A673 (cell line): ENCODE data around the gene INAVA.

Source experiments
- EZH2 ChIP-seq: fragments of 200-600 bp; sonication (generic); IDR thresholded peaks from 2 replicates; pipeline ENCODE4 v1.6.1; 2017; ENCODE audit warnings: borderline replicate concordance, low read depth, mild to moderate bottlenecking, mixed read lengths, antibody characterized with exemption, low read length; ENCODE audit not compliant: poor library complexity, severe bottlenecking
- TF ChIP-seq, protein P1 (sequence below): fragments of 300-800, 200-600 bp; sonication (generic); conservative IDR thresholded peaks from 2 replicates; pipeline ENCODE4 v1.5.1; 2017; ENCODE audit warnings: low read depth, mild to moderate bottlenecking, antibody characterized with exemption, low read length, moderate library complexity, mixed read lengths

DNA sequence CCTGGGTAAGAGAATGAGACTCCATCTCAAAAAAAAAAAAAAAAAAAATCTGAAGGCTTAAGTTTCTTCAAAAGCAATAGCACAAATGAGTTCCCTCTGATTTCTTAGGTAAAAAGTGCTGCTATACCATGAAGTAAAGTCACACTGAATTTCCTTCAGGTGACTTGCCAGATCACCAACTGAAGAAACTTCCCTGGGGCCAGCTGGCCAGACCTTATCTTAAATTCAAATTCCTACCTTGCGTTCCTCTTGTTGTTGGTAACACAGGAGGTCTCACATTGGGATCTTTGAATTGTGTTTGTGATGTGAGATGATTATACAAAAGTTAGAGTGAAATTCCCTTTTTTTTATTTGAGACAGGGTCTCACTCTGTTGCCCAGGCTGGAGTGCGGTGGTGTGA is 11.8 kb downstream of the INAVA start:
- TF ChIP-seq, protein P1, sequence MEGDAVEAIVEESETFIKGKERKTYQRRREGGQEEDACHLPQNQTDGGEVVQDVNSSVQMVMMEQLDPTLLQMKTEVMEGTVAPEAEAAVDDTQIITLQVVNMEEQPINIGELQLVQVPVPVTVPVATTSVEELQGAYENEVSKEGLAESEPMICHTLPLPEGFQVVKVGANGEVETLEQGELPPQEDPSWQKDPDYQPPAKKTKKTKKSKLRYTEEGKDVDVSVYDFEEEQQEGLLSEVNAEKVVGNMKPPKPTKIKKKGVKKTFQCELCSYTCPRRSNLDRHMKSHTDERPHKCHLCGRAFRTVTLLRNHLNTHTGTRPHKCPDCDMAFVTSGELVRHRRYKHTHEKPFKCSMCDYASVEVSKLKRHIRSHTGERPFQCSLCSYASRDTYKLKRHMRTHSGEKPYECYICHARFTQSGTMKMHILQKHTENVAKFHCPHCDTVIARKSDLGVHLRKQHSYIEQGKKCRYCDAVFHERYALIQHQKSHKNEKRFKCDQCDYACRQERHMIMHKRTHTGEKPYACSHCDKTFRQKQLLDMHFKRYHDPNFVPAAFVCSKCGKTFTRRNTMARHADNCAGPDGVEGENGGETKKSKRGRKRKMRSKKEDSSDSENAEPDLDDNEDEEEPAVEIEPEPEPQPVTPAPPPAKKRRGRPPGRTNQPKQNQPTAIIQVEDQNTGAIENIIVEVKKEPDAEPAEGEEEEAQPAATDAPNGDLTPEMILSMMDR: no peak
- TF ChIP-seq EZH2: no peak
